ENCODE measurements around the gene ABCG1.

The ABCG1 gene

DNA sequence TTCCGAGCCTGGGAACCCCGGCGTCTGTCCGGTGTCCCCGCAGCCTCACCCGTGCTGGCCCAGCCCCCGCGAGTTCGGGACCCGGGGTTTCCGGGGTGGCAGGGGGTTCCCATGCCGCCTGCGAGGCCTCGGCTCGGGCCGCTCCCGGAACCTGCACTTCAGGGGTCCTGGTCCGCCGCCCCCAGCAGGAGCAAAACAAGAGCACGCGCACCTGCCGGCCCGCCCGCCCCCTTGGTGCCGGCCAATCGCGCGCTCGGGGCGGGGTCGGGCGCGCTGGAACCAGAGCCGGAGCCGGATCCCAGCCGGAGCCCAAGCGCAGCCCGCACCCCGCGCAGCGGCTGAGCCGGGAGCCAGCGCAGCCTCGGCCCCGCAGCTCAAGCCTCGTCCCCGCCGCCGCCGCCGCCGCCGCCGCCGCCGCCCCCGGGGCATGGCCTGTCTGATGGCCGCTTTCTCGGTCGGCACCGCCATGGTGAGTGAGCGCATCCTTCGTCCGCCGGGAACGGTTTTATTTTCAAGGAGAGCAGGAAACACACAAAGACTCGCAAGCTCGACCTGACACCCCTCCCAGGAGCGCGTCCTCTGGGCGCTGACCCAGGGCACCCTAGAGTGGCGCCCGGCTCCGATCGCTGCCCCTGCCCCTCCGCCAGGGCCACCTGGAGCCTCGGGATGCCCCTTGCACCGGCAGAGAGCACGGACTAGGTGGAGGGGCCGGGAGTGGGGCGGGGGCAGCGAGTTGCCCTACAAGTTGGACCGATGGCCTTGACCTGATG is at the start of gene ABCG1:
Gene ABCG1, plus strand, starts transcription at position 305 of the 770 bp plus-strand sequence. Its CDS starts 123 bp downstream, at position 428.
- Histone ChIP-seq H3K27ac (ENCODE audit: low read length) (no peak within 1 kb of the TSS; the same call in 1 of the 2 replicates), H3K36me3 (replicated peaks; ENCODE audit: insufficient read depth, low read length) (no peaks in the 10 kb centered on the region), H3K27me3 (replicated peaks; ENCODE audit: insufficient read depth, low read length) (peaks cover 84% of the 10 kb centered on the region), H3F3A (ENCODE audit: insufficient read depth, low read length) (peaks cover 3% of the 10 kb centered on the region; the same call in 1 of the 2 replicates), H3K4me1 (ENCODE audit: low read length) (0 out of 2 replicates have a peak, but pooled peaks cover 3% of the 10 kb centered on the region), H3K4me2 (ENCODE audit: low read depth, low read length) (peak within 1 kb of the TSS; percentile 98), H3K9me2 (replicated peaks; ENCODE audit: insufficient read depth, low read length) (no peaks in the 10 kb centered on the region), H3K4me3 (ENCODE audit: low read length) (peak within 1 kb of the TSS; percentile 66), H3K9ac (ENCODE audit: low read length) (peak within 1 kb of the TSS; percentile 34; the same call in 1 of the 2 replicates), H3K9me3 (replicated peaks; ENCODE audit: insufficient read depth, low read length) (no peaks in the 10 kb centered on the region), H3K79me2 (ENCODE audit: low read length) (no peaks in the 10 kb centered on the region), H4K20me1 (ENCODE audit: insufficient read depth, low read length) (no peaks in the 10 kb centered on the region), H2AFZ (ENCODE audit: low read length) (peak within 1 kb of the TSS; percentile 43)
- TF ChIP-seq EZH2phosphoT487 (IDR thresholded peaks at IDR 0.05; ENCODE audit: low read length) (no peak; the same call in 1 of the 2 replicates), EZH2 (optimal IDR thresholded peaks at IDR 0.05; ENCODE audit: low read depth, low read length) (no peak)
- peak; percentile 35 for DNase-seq

DNA sequence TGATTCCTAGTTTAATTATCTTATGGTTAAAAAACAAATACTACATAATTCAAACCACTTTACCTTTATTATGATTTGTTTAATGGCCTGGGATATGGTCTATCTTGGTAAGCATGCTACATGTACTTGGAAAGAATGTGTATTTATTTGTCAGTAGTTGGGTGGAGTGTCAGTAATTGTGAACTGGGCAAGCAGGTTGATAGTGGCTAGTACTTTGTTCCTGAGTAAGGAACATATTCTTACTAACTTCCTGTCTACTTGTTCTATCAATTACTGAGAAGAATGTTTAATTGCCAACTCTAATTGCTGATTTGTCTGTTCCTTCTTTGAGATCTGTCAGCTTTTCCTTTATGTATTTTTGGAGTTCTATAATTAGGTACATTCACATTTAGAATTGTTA is 49.2 kb upstream of the ABCG1 start:
- Histone ChIP-seq H3K4me2 (ENCODE audit: low read depth, low read length) (no peak overlapping the region), H3K9ac (ENCODE audit: low read length) (no peak overlapping the region), H3K9me2 (replicated peaks; ENCODE audit: insufficient read depth, low read length) (no peaks in the 10 kb centered on the region), H3K27ac (ENCODE audit: low read length) (no peak overlapping the region), H4K20me1 (ENCODE audit: insufficient read depth, low read length) (no peaks in the 10 kb centered on the region), H3K36me3 (replicated peaks; ENCODE audit: insufficient read depth, low read length) (no peaks in the 10 kb centered on the region), H3K9me3 (replicated peaks; ENCODE audit: insufficient read depth, low read length) (0 out of 2 replicates have a peak, but pooled peaks cover 3% of the 10 kb centered on the region), H3K4me3 (ENCODE audit: low read length) (no peak overlapping the region), H3F3A (ENCODE audit: insufficient read depth, low read length) (no peaks in the 10 kb centered on the region), H2AFZ (ENCODE audit: low read length) (no peak overlapping the region), H3K27me3 (replicated peaks; ENCODE audit: insufficient read depth, low read length) (peaks cover 29% of the 10 kb centered on the region), H3K4me1 (ENCODE audit: low read length) (no peaks in the 10 kb centered on the region), H3K79me2 (ENCODE audit: low read length) (no peaks in the 10 kb centered on the region)
- DNase-seq: no peak
- TF ChIP-seq EZH2phosphoT487 (IDR thresholded peaks at IDR 0.05; ENCODE audit: low read length) (no peak), EZH2 (optimal IDR thresholded peaks at IDR 0.05; ENCODE audit: low read depth, low read length) (no peak)

DNA sequence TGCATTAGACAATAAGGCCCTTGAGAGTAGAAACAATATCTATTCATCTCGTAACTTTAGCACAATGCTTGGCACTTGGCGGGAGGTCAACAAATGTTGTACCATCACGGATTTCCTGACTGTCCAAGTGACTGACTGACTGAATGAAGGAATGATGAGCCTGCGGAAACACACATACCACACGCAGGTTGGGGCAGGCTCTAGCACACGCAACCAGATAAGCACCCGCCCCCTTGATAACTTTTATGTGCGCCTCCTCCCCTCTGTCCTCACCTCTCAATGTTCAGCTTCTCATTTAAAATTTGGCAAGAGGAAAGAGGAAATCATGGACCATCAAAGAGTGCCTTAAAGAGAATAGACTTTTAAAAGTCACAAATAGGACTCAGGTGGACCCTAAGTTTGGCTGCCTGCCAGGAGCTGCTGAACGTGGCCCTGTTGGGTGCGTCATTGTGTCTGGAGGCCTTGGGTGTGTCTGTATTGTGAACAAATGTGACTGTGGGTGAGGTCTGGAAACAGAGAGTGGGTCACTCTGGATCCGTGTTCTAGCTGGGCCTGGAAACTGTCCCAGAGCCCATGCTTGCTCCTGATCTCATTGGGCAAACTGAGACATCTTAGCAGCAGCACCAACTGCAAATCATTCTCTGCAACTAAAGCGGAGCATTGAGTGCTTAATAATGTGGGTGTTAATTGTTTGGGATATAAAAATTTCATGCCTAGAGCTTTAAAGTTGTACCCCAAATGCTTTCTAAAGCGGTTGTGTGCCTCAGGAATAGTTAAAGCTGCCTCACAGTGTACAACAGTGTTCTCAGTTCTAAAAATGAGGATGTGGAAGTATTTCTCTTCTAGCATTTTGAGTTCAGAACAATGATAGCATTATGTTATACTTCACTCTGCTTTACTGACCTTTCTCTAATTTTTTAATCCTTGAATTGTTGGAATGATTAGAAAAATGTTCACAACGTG is 47.6 kb upstream of the ABCG1 start:
- H3K4me1 ChIP-seq (ENCODE audit: low read length): no peaks in the 10 kb centered on the region
- no peaks in the 10 kb centered on the region for H4K20me1 ChIP-seq (ENCODE audit: insufficient read depth, low read length)
- TF ChIP-seq, protein P1, sequence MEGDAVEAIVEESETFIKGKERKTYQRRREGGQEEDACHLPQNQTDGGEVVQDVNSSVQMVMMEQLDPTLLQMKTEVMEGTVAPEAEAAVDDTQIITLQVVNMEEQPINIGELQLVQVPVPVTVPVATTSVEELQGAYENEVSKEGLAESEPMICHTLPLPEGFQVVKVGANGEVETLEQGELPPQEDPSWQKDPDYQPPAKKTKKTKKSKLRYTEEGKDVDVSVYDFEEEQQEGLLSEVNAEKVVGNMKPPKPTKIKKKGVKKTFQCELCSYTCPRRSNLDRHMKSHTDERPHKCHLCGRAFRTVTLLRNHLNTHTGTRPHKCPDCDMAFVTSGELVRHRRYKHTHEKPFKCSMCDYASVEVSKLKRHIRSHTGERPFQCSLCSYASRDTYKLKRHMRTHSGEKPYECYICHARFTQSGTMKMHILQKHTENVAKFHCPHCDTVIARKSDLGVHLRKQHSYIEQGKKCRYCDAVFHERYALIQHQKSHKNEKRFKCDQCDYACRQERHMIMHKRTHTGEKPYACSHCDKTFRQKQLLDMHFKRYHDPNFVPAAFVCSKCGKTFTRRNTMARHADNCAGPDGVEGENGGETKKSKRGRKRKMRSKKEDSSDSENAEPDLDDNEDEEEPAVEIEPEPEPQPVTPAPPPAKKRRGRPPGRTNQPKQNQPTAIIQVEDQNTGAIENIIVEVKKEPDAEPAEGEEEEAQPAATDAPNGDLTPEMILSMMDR (IDR thresholded peaks at IDR 0.05; ENCODE audit: low read length): no peak
- no peak for TF ChIP-seq EZH2 (optimal IDR thresholded peaks at IDR 0.05; ENCODE audit: low read depth, low read length)
- no peak for TF ChIP-seq EZH2phosphoT487 (IDR thresholded peaks at IDR 0.05; ENCODE audit: low read length)
- H3K27ac ChIP-seq (ENCODE audit: low read length): no peak overlapping the region
- no peak for DNase-seq
- no peak overlapping the region for H3K9ac ChIP-seq (ENCODE audit: low read length)
- no peak overlapping the region for H2AFZ ChIP-seq (ENCODE audit: low read length)
- no peak overlapping the region for H3K4me3 ChIP-seq (ENCODE audit: low read length)
- H3K36me3 ChIP-seq (replicated peaks; ENCODE audit: insufficient read depth, low read length): no peaks in the 10 kb centered on the region
- no peaks in the 10 kb centered on the region for H3K9me2 ChIP-seq (replicated peaks; ENCODE audit: insufficient read depth, low read length)
- H3K79me2 ChIP-seq (ENCODE audit: low read length): no peaks in the 10 kb centered on the region
- H3K9me3 ChIP-seq (replicated peaks; ENCODE audit: insufficient read depth, low read length): 0 out of 2 replicates have a peak, but pooled peaks cover 3% of the 10 kb centered on the region
- H3F3A ChIP-seq (ENCODE audit: insufficient read depth, low read length): no peaks in the 10 kb centered on the region
- H3K4me2 ChIP-seq (ENCODE audit: low read depth, low read length): no peak overlapping the region
- peaks cover 45% of the 10 kb centered on the region for H3K27me3 ChIP-seq (replicated peaks; ENCODE audit: insufficient read depth, low read length)
